Measurements from ENCODE around the gene L2HGDH. TPM values are rescaled to one million over a fixed set of nuclear protein-coding genes. Genes with fewer than 3 reads are reported as not detected.
A peak's percentile ranks its signal among the peaks of the same experiment; 100 is the strongest.

The L2HGDH gene
- total RNA-seq, 1 experiment from 2014 or later, result 13.9 TPM

- Mint-ChIP-seq H3K9me3 (ENCODE audit: low read depth, unreplicated experiment) (no peaks in the 10 kb centered on the region), H3K27me3 (ENCODE audit: unreplicated experiment) (no peaks in the 10 kb centered on the region), H3K4me1 (ENCODE audit: low read depth, unreplicated experiment) (peaks cover 10% of the 10 kb centered on the region), H3K36me3 (ENCODE audit: insufficient read depth, unreplicated experiment) (peaks cover 18% of the 10 kb centered on the region), H3K4me3 (ENCODE audit: low read depth, unreplicated experiment) (peak overlapping the region; percentile 74), H3K27ac (ENCODE audit: unreplicated experiment) (peak overlapping the region; percentile 32)
- intact Hi-C loops (cut with micrococcal nuclease; ENCODE audit: unreplicated experiment), result no loop called here
- no TSS peak for BruUV-seq (replicated peaks)
- TF ChIP-seq CTCF (IDR thresholded peaks at IDR 0.05; ENCODE audit: unreplicated experiment), result no peak
- DNase-seq, result peak; percentile 35
- CTCF ChIA-PET, result no interaction called here
These were observed 81.1 kb downstream of the L2HGDH start for GRCh38 chr14:50230701-50231474.

- peaks cover 18% of the 10 kb centered on the region for H3K36me3 Mint-ChIP-seq (ENCODE audit: insufficient read depth, unreplicated experiment)
These were observed 81.7 kb downstream of the L2HGDH start for GRCh38 chr14:50230401-50230700.

GRCh38 chr14:50229681-50230080 lies 82.3 kb downstream of the L2HGDH start:
- peaks cover 18% of the 10 kb centered on the region for H3K36me3 Mint-ChIP-seq (ENCODE audit: insufficient read depth, unreplicated experiment)
- H3K9me3 Mint-ChIP-seq (ENCODE audit: low read depth, unreplicated experiment), result no peaks in the 10 kb centered on the region
- DNase-seq, result no peak
- H3K4me1 Mint-ChIP-seq (ENCODE audit: low read depth, unreplicated experiment), result peaks cover 21% of the 10 kb centered on the region
- H3K27me3 Mint-ChIP-seq (ENCODE audit: unreplicated experiment), result no peaks in the 10 kb centered on the region
- CTCF ChIA-PET, result interaction anchor here (0.6 kb wide), 1 partner anchor 522 kb away, joined by 6 read pairs; no protein-coding TSS in a partner anchor
- BruUV-seq (replicated peaks), result TSS peak; percentile 69
- no peak overlapping the region for H3K27ac Mint-ChIP-seq (ENCODE audit: unreplicated experiment)
- no peak for TF ChIP-seq CTCF (IDR thresholded peaks at IDR 0.05; ENCODE audit: unreplicated experiment)
- peak overlapping the region; percentile 74 for H3K4me3 Mint-ChIP-seq (ENCODE audit: low read depth, unreplicated experiment)
- intact Hi-C loops (cut with micrococcal nuclease; ENCODE audit: unreplicated experiment), result no loop called here

More at GRCh38 chr14:50230401-50230700, 81.7 kb downstream of the L2HGDH start:
- Mint-ChIP-seq H3K27me3 (ENCODE audit: unreplicated experiment) (no peaks in the 10 kb centered on the region), H3K9me3 (ENCODE audit: low read depth, unreplicated experiment) (no peaks in the 10 kb centered on the region), H3K4me1 (ENCODE audit: low read depth, unreplicated experiment) (peaks cover 16% of the 10 kb centered on the region), H3K27ac (ENCODE audit: unreplicated experiment) (peak overlapping the region; percentile 32), H3K4me3 (ENCODE audit: low read depth, unreplicated experiment) (peak overlapping the region; percentile 74)
- DNase-seq, result no peak
- no TSS peak for BruUV-seq (replicated peaks)
- TF ChIP-seq CTCF (IDR thresholded peaks at IDR 0.05; ENCODE audit: unreplicated experiment), result no peak
- intact Hi-C loops (cut with micrococcal nuclease; ENCODE audit: unreplicated experiment), result no loop called here
- CTCF ChIA-PET, result no interaction called here

- CTCF ChIA-PET, result no interaction called here
- intact Hi-C loops (cut with micrococcal nuclease; ENCODE audit: unreplicated experiment), result no loop called here
- H3K4me1 Mint-ChIP-seq (ENCODE audit: low read depth, unreplicated experiment), result peaks cover 26% of the 10 kb centered on the region
- H3K36me3 Mint-ChIP-seq (ENCODE audit: insufficient read depth, unreplicated experiment), result peaks cover 23% of the 10 kb centered on the region
- H3K27ac Mint-ChIP-seq (ENCODE audit: unreplicated experiment), result no peak overlapping the region
- no peaks in the 10 kb centered on the region for H3K27me3 Mint-ChIP-seq (ENCODE audit: unreplicated experiment)
- DNase-seq, result no peak
- no peaks in the 10 kb centered on the region for H3K9me3 Mint-ChIP-seq (ENCODE audit: low read depth, unreplicated experiment)
- no peak for TF ChIP-seq CTCF (IDR thresholded peaks at IDR 0.05; ENCODE audit: unreplicated experiment)
- BruUV-seq (replicated peaks), result no TSS peak
- no peak overlapping the region for H3K4me3 Mint-ChIP-seq (ENCODE audit: low read depth, unreplicated experiment)
These were observed 83.7 kb downstream of the L2HGDH start for GRCh38 chr14:50228313-50228712.
